ENCODE data around the gene THOC6.
A peak's percentile ranks its signal among the peaks of the same experiment; 100 is the strongest.

Gene THOC6

GRCh38 chr16:2991566-2992261 lies 32.1 kb upstream of the THOC6 start:
- no peak for DNase-seq (ENCODE audit: low spot score)

GRCh38 chr16:2992383-2993081 lies 31.3 kb upstream of the THOC6 start:
- no peak for DNase-seq (ENCODE audit: low spot score)

GRCh38 chr16:2996298-2996697 lies 27.5 kb upstream of the THOC6 start:
- DNase-seq (ENCODE audit: low spot score): no peak

GRCh38 chr16:2999929-3000328 lies 23.9 kb upstream of the THOC6 start:
- DNase-seq (ENCODE audit: low spot score): no peak

GRCh38 chr16:3000540-3000939 lies 23.3 kb upstream of the THOC6 start:
- no peak for DNase-seq (ENCODE audit: low spot score)

GRCh38 chr16:3001316-3001715 lies 22.5 kb upstream of the THOC6 start:
- DNase-seq (ENCODE audit: low spot score): no peak

GRCh38 chr16:3003582-3004270 lies 20.1 kb upstream of the THOC6 start:
- DNase-seq (ENCODE audit: low spot score): peak; percentile 100

DNA sequence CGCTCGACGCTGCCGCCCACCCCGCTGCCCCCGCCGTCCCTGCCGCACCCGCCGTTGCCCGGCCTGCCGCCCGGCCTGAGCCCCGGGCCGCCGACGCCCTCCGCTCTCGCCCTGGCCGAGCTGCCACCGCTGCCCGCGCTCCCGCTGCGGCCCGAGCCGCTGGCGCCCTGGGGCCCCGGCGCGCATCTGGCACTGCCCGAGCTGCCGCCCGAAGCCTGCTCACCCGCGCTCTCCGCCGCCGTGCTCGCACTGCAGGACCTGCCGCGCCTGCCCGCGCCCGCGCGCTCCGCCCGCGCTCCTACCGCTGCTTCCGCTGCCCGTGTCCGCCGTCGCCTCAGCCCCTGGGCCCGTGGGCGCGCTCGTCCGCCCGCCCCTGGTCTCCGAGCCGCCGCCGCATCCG lies 19.5 kb upstream of the THOC6 start:
- peak; percentile 23 for DNase-seq (ENCODE audit: low spot score)

- peak; percentile 24 for DNase-seq (ENCODE audit: low spot score)
Measured at GRCh38 chr16:3004781-3005284, 19.0 kb upstream of the THOC6 start.

DNA sequence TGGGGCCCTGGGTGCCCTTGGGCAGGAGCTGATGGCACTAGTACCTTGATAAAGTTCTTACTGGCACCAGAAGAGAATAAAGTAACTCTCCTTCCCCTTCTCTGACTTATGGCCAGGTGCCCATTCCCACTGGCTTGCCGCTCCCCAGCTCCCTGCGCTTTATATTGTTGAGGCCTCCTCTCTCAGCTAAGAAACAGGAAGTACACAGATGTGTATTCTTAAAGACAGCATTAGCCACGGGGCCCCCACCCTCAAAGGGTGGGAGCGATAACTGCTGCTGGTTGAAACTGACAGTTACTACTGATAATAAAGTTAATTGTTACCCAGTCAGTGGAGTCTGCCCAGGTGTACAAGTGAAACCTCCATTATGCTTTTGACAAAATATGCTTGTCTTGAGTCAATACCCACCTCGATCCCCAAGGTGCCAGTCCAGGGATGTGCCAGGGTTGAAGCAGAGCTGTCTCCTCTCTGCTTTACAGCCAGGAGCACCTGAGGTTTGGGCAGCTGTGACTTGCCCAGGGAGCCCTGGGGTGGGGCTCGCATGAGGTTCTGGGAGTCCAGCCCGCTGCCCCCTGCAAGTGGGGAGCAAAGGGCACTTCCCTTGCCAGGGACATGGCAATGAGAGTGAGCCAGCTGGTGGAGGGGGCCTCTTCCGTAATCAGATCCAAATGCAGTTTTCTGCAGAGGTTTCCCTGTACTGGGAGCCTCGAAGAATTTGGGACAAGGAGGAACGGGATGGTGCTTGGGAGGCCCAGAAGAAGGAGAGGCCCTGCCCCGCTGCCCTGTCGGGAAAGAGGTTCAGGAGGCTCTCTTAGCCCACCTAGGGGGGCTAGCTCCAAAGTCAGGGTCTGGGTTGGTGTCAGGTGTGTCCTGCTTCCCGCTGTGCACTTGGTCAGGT lies 16.5 kb upstream of the THOC6 start:
- DNase-seq (ENCODE audit: low spot score): no peak

- no peak for DNase-seq (ENCODE audit: low spot score)
Measured at GRCh38 chr16:3007957-3008689, 15.7 kb upstream of the THOC6 start.

DNA sequence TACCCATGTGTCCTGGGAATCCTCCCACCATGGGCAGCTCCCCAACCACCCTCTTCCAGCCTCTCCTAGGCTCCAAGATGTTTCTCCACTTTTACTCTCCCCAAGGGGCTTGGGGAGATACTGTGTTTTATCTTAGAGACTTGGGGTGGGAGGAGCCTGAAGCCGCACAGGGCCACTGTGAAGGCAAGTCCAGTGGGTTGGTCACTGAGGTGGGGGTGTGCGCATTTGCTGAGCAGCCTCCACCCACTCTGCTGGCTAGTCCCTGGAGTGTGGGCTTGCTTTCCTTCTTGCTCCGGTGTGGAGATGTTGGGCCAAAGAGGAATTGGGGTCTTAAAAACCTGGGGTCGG lies 15.2 kb upstream of the THOC6 start:
- no peak for DNase-seq (ENCODE audit: low spot score)

GRCh38 chr16:3009568-3010390 lies 14.1 kb upstream of the THOC6 start:
- no peak for DNase-seq (ENCODE audit: low spot score)

GRCh38 chr16:3010510-3010909 lies 13.3 kb upstream of the THOC6 start:
- DNase-seq (ENCODE audit: low spot score): no peak

DNA sequence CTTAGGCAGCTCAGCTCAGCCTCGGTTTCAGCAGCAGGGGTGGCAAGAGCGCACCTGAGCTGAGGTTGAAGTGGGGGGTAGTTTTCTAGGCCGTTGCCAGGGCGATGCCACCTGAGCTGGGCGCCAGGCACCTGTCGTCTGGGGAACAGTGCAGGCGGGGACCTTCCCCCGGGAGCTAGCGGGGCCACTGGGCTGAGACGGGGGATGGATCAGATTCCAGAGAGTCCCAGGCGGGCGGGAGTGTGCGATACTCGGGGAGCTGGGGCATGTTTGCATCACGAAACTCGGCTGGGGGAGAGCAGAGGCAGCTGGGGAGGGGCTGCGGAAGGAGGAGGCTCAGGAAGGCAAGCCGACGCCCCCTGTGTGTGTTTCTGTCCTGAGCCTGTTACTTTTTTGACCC lies 11.6 kb upstream of the THOC6 start:
- DNase-seq (ENCODE audit: low spot score): no peak

DNA sequence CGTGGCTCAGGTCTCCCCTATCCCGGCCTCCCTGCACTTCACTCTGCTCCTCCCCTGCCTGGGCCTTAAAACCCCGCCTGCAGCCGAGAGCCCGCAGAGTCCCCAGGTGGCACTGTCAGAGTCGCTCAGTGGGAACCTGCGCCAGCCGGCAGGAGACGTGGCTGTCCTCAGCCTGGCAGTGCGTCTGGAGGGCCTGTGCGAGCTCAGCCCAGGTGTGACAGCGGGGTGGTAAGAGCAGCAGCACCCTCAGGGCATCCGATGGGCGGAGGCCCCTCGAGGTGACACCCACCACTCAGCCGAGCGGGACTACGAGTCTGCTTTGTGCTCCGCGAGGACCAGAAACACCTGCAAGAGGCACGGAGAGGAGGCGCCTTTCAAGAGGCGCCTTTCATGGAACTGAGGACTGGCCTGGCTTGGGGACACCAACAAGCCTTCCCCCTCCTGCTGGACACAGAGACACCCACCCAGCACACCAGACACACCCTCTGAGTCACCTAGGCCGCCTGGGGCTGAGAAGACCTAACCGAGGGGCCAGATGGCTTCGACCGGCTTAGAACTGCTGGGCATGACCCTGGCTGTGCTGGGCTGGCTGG lies 10.9 kb upstream of the THOC6 start, which contains the start of gene CLDN9:
Gene CLDN9 (plus strand): TSS at position 96 of the 593 bp plus-strand sequence. CDS start 440 bp downstream, at position 536.
- no peak for DNase-seq (ENCODE audit: low spot score)

DNA sequence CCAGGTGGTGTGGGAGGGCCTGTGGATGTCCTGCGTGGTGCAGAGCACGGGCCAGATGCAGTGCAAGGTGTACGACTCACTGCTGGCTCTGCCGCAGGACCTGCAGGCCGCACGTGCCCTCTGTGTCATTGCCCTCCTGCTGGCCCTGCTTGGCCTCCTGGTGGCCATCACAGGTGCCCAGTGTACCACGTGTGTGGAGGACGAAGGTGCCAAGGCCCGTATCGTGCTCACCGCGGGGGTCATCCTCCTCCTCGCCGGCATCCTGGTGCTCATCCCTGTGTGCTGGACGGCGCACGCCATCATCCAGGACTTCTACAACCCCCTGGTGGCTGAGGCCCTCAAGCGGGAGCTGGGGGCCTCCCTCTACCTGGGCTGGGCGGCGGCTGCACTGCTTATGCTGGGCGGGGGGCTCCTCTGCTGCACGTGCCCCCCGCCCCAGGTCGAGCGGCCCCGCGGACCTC lies 10.3 kb upstream of the THOC6 start:
- no peak for DNase-seq (ENCODE audit: low spot score)

DNA sequence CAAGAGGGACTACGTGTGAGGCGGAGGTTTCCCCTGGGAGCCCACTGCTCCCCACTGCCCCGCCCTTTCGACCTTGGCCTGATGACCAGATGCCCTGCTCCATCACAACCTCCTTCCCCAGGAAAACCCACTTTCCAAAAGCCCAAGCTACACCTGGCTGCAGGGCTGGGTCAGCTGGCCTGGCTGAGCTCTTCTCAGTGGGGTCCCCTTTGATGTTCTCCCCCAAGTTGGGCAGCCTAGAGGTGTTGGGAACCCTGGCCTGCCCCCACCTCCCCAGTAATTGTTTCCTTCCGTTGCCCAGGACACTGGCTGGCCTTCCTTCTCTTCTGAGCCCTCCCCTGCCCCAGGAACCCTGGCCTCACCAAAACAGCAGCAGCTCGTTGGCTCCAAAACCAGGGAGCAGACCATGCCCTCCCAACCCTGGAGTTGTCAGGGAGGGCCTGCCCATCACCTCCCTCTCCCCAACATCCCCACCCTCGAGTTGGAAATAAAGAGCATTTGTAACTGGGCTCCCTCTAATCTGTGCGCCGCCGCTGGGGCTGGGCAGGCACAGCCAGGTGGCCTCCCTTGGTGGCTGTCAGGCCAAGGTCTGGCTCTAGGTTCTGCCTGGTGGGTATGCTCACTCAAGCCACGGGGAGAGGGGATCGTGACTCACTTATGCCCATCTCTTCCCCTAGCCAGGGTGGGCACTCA lies 9.7 kb upstream of the THOC6 start:
- DNase-seq (ENCODE audit: low spot score): no peak

GRCh38 chr16:3014971-3015370 lies 8.9 kb upstream of the THOC6 start:
- DNase-seq (ENCODE audit: low spot score): no peak
